Left ventricle myocardium inferior (tissue), 1 donor: ENCODE data around the gene UMPS. TPM values are rescaled to one million over a fixed set of nuclear protein-coding genes. Genes with fewer than 3 reads are reported as not detected.

Source experiments
- DNase-seq: peaks from one replicate; pipeline ENCODE4 v3.0.0-alpha.2; 2020
- H3K27ac ChIP-seq: fragments of 200-600 bp; replicated peaks from 2 replicates; pipeline ENCODE4 v1.8.0; 2021
- H3K27me3 ChIP-seq: fragments of 200-600 bp; 2 replicates; pipeline ENCODE4 v1.8.0; 2021; ENCODE audit warnings: low read depth
- H3K36me3 ChIP-seq: fragments of 200-600 bp; 2 replicates; pipeline ENCODE4 v1.8.0; 2021
- H3K4me1 ChIP-seq: fragments of 200-600 bp; 2 replicates; pipeline ENCODE4 v1.8.0; 2021
- H3K4me3 ChIP-seq: fragments of 200-600 bp; 2 replicates; pipeline ENCODE4 v1.8.0; 2021; ENCODE audit warnings: mild to moderate bottlenecking, moderate library complexity
- H3K9me3 ChIP-seq: fragments of 200-600 bp; replicated peaks from 2 replicates; pipeline ENCODE4 v1.8.0; 2021
- CTCF ChIP-seq: fragments of 200-600 bp; IDR thresholded peaks from 2 replicates; pipeline ENCODE4 v1.8.0; 2021; ENCODE audit warnings: antibody characterized with exemption, mild to moderate bottlenecking, borderline replicate concordance
- intact Hi-C: fragments of 100-400 bp; cut with micrococcal nuclease; formaldehyde crosslinking; loops from one replicate; pipeline ENCODE4 v1.11.0; 2022
- total RNA-seq: library from RNA; stranded (reverse); fragmentation: NEBNext Ultra II Directional; extraction: Animal tissue kit (Norgen Biotek cat#: 25700); gene quantifications from one replicate; pipeline ENCODE4 v1.2.1, GENCODE V29; 2021
- donor health status: DM: no; HTN: yes; CAD: no; lungs with severe emphysema.

UMPS gene
- total RNA-seq, 1 donor from 2014 or later = 9.0 TPM

GRCh38 chr3:124777762-124778470 lies 47.7 kb downstream of the UMPS start:
- DNase-seq = no peak
- no peaks in the 10 kb centered on the region for H3K27me3 ChIP-seq
- H3K27ac ChIP-seq = no peak overlapping the region
- no peak for TF ChIP-seq CTCF
- peaks cover 97% of the 10 kb centered on the region for H3K4me1 ChIP-seq
- H3K9me3 ChIP-seq = no peaks in the 10 kb centered on the region
- no peak overlapping the region for H3K4me3 ChIP-seq
- H3K36me3 ChIP-seq = no peaks in the 10 kb centered on the region
- intact Hi-C loops = no loop called here

GRCh38 chr3:124779116-124779515 lies 48.9 kb downstream of the UMPS start:
- intact Hi-C loops = no loop called here
- peaks cover 97% of the 10 kb centered on the region for H3K4me1 ChIP-seq
- peak overlapping the region; percentile 97 for H3K27ac ChIP-seq
- H3K36me3 ChIP-seq = no peaks in the 10 kb centered on the region
- no peak for DNase-seq
- no peak for TF ChIP-seq CTCF
- H3K9me3 ChIP-seq = no peaks in the 10 kb centered on the region
- no peak overlapping the region for H3K4me3 ChIP-seq
- no peaks in the 10 kb centered on the region for H3K27me3 ChIP-seq

DNA sequence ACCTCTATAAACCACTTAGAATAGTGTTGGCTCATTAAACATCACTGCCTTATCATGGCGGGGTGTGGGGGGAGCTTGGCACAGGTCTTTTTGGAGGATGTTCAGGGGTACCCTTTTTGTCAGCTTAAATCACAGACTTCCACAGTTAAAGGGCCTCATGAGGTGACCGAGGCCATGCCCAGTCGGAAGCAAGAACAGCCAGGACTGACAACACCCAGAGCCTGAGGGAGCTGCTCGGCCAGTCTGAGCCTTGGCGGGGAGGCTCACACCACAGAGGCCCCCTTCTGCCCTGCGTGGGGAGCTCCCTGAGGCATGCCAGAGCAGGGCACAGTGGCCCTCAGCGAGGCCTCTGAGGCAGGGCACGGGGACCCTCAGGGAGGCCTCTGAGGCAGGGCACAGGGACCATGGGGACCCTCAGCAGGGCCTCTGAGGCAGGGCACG lies 49.5 kb downstream of the UMPS start:
- Histone ChIP-seq H3K9me3 (no peaks in the 10 kb centered on the region), H3K27me3 (no peaks in the 10 kb centered on the region), H3K36me3 (no peaks in the 10 kb centered on the region), H3K4me1 (peaks cover 97% of the 10 kb centered on the region), H3K4me3 (peak overlapping the region; percentile 45), H3K27ac (peak overlapping the region; percentile 97)
- no peak for TF ChIP-seq CTCF
- no peak for DNase-seq
- intact Hi-C loops = no loop called here

- peak; percentile 81 for DNase-seq
- peaks cover 97% of the 10 kb centered on the region for H3K4me1 ChIP-seq
- peak overlapping the region; percentile 97 for H3K27ac ChIP-seq
- TF ChIP-seq CTCF = no peak
- no peaks in the 10 kb centered on the region for H3K9me3 ChIP-seq
- H3K36me3 ChIP-seq = no peaks in the 10 kb centered on the region
- no peaks in the 10 kb centered on the region for H3K27me3 ChIP-seq
- intact Hi-C loops = no loop called here
- peak overlapping the region; percentile 45 for H3K4me3 ChIP-seq
Observed at GRCh38 chr3:124780356-124780755, 50.1 kb downstream of the UMPS start.

DNA sequence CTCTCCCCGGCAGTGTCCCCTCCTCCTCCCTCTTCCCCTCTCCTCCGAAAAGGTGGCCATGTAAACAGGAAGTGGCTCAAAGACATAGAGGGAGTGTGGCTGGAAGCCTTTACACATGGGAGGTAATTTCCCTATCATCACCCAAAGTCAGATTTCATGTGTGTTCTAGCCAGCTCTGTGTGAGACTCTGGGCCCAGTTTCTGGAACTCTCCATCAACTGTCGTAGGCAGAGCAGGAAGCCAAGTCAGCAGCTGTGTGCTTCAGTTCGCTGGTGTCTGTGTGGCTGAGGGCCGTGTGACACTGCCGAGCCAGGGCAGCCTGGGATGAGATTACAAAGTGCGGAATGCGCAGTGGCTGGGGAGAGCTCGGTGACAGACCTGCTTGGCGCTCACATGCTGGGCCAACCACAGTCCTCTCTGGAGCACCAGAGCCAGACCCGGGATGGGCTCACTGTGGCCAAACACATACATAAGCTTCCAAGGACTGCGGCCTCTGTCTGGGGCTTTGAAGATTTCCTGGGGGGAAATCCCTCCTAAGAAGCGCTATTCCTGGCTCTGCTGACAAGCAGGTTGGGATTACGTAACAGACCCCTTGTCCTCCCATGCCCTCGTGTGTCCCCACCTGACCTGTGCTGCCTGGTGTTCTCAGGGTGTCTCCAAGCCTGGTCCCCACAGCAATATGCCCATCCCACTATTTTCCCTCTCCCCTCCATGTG lies 50.7 kb downstream of the UMPS start:
- peak; percentile 89 for DNase-seq
- H3K27ac ChIP-seq = peak overlapping the region; percentile 97
- intact Hi-C loops = no loop called here
- no peaks in the 10 kb centered on the region for H3K36me3 ChIP-seq
- peaks cover 98% of the 10 kb centered on the region for H3K4me1 ChIP-seq
- no peaks in the 10 kb centered on the region for H3K27me3 ChIP-seq
- H3K9me3 ChIP-seq = no peaks in the 10 kb centered on the region
- TF ChIP-seq CTCF = no peak
- peak overlapping the region; percentile 45 for H3K4me3 ChIP-seq
